HG02759 (cell line): ENCODE measurements around the gene NECAB2.
"Not testable (repeated sequence)": the region's sequence is repeated elsewhere in the genome, so short reads cannot be mapped to it uniquely, and the experiment has no call there.

ENCODE experiments used
- ATAC-seq: cut with Tn5 transposase; IDR thresholded peaks from one replicate; pipeline ENCODE4 v1.9.1; 2021; ENCODE audit warnings: mild to moderate bottlenecking, moderate library complexity; ENCODE audit not compliant: unreplicated experiment

The NECAB2 gene

DNA sequence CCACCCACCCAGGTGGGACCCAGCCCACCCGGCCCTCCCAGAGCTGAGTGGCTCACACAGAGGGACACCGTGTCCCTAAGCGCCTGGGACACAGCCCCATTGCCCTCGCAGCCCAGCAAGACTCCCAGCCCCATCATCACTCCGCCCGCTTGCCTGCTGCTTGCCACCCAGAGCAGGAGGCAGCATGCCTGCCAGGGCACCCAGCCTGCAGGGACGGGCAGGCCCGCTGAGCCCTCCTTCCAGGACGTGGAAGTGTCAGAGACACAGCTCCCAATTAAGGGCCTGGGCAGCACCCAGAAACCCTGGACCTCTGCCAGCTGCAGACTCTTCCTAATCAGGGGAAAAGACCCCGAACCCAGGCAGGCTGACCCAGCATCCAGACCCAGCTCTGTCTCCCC lies 32.2 kb upstream of the NECAB2 start:
- ATAC-seq = no peak

DNA sequence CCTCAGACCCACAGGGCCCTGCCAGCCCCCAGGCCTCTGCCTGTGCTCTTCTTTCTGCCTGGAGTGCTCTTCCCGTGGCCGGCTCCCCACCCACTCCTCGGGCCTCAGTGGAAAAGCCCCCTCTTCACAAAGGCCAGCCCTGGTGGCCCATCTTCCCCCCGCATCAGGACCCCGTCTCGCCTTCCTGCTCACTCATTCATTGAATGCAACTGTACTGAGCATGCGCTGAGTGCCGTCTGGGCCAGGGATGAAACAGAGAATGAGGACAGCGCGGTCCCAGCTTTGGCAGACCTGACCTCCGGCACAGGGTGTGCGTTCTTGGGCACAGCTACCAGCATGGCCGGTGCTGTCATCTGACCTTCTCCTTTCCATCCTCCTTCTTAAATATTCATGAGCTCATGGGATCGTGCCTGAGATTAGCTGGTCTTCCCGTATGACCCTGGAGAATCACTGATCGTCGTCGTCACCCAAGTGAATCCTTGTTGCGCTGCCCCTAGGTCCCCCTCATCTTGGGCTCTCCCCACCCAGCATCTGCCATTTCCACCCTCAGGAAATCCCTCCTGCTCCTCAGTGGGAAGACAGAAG lies 31.4 kb upstream of the NECAB2 start:
- no peak for ATAC-seq

- no peak for ATAC-seq
These were observed 30.8 kb upstream of the NECAB2 start for GRCh38 chr16:83937267-83937666.

- no peak for ATAC-seq
These were observed 29.8 kb upstream of the NECAB2 start for GRCh38 chr16:83937922-83938885.

DNA sequence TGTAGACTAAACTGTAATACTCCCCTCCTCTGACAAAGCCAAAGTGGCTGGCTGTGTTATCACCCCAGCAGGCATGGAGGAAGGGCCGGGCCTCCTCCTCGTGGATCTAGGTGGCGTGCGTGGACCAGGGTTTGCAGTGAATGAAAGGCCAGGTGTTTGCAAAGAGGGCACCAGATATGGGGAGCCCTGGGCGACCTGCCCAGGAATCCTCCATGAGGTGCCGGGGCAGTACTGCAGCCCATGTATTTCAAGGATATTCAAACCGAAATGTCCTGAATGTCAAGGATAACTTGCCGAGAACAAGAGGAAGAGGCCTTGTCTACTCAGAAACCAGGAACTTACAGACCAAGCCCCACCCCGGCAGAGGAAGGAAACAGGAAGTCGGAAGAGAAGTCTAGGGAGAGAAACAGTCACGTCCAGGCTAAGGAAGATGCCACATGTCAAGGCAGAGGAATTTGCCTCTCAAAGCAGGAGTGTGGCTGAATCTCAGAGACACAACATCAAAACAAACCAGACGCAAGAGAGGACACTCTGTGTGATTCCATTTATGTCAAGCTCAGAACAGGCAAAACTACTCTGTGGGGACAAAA lies 28.7 kb upstream of the NECAB2 start:
- no peak for ATAC-seq

DNA sequence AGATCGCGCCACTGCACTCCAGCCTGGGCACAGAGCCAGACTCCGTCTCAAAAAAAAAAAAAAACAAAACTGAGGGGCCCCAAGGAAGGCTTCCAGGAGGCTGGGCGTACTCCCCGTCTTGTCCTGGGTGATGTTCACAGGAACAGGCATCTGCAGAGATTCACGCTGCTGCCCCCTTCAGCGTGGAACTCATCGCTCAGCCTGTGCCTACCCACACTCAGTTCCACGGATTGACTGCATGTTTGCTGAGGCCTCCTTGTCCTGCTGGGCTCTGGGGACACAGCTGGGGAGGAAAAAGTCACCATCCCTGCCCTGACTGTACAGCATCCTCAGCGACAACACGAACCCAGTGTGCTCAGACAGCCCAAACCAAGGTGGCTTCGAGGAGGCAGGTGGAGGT lies 27.9 kb upstream of the NECAB2 start:
- no peak for ATAC-seq

GRCh38 chr16:83940630-83941378 lies 27.2 kb upstream of the NECAB2 start:
- no peak for ATAC-seq

DNA sequence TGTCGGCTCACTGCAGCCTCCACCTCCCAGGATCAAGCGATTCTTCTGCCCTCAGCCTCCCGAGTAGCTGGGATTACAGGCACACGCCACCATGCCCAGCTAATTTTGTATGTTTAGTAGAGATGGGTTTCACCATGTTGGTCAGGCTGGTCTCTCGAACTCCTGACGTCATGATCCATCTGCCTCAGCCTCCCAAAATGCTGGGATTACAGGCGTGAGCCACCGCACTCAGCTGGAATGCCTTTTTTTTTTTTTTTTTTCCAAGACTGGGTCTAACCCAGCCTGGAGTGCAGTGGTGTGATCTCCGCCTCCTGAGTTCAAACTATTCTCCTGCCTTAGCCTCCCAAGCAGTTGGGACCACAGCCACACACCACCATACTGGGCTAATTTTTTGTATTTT lies 26.5 kb upstream of the NECAB2 start:
- ATAC-seq = not testable (repeated sequence)

- no peak for ATAC-seq
These were observed 26.0 kb upstream of the NECAB2 start for GRCh38 chr16:83942074-83942473.

DNA sequence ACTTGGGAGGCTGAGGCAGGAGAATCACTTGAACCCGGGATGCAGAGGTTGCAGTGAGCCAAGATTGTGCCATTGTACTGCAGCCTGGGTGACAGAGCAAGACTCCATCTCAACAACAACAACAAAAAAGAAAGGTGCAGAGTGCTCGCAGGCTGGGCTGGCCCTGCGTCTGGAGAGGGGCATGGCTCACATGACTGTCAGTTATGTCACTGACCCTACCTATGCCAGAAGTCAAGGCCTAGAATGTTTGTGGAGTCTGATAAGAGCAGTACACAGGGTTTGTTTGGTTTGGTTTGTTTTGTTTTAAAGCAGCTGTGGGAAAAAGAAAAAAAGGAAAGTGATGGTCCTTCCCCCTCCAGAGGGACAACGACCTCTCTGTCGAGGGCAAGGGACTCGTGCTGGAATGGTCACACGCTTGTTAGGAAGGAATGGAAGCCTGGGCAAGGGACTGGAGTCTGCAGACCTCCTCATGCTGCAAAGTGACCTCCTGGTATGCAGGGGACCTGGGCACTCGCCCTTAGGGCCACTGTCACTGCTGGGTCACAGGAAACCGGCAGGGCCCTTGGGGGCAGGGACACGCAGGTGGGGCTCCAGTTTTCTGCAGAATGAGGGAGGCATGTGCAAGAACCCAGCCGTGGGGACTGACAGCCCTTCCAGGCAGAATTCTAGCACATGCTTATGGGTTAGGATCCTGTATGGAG lies 25.1 kb upstream of the NECAB2 start:
- no peak for ATAC-seq

- ATAC-seq = no peak
These were observed 24.5 kb upstream of the NECAB2 start for GRCh38 chr16:83943516-83944050.

DNA sequence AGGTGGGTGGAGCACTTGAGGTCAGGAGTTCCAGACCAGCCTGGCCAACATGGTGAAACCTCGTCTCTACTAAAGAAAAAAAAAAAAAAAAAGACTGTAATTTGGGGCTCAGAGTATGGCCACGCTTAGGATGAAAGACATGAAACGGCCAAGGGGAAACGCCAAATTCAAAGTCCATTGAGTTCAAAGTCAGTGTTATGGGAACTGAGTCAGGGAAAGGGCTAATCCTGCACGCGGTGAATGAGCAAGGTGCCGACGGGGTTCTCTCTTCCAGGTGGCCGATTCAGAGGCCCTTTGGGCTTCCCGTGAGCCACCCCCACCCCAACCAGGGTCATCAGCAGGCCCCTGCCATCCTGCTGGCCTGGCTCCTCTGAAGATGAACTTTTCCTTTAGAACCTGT lies 22.5 kb upstream of the NECAB2 start:
- ATAC-seq = no peak

DNA sequence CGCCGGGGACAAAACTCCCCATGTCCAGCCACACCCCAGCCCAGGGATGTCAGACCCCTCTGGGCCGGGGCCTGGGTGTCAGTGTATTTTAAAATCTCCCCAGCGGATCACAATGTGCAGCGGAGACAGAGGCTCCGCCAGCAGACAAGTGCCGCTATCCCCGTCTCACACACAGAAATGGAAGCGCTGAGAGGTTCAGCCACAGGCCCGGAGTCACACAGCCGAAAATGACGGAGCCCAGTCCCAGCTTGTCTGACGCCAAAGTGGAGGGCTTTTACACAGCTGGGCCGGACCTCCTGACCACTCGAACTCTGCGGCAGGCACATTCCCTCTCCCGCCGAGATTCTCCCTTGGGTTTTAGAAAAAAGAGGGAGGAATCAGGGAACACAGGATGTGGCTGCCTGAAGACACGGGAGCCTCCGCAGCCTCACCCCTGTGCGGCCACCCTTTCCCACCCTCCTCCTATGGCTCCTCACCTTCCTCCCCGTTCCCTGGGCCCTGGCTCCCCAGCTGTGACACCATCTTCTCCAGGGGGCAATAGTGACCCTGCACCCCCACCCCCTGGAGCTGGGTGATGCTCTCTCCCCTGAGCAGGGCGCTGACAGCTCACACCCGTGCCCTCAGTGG lies 21.8 kb upstream of the NECAB2 start:
- no peak for ATAC-seq

DNA sequence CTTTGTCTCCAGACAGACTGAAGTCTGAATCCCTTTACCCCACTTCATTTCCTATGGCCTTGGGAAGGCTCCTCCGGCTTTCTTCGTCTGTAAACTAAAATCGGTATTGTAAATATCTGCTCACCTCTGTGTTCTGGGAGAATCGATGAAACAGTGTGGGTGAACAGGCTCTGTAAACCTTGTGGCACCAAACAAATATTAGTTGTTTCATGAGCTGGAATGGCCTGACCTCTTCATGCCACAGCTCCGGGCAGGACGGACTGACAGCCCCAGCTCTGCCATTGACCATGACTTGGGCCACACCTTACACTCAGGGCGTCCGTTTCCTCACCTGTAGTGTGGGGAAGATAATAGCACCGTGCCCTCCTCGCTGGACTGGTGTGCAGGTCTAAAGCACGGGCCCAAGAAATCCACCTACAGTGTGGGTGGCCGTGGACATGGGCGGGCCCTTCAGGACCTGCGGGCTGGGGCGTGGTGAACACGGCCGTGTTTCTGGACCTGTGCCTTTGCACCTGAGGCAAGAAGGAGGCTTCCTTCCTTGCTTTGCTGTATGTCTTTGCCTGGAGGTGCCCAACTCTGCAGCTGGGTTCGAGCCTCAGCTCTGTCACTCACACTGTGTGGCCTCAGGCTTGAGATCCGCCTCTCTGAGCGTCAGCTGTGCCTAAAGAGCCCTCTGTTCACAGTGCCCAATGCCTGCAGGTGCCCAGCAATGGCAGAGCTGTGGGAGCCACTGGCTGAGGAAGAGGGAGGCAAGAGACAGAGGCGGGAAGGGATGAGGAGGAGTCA lies 21.1 kb upstream of the NECAB2 start:
- ATAC-seq = no peak

DNA sequence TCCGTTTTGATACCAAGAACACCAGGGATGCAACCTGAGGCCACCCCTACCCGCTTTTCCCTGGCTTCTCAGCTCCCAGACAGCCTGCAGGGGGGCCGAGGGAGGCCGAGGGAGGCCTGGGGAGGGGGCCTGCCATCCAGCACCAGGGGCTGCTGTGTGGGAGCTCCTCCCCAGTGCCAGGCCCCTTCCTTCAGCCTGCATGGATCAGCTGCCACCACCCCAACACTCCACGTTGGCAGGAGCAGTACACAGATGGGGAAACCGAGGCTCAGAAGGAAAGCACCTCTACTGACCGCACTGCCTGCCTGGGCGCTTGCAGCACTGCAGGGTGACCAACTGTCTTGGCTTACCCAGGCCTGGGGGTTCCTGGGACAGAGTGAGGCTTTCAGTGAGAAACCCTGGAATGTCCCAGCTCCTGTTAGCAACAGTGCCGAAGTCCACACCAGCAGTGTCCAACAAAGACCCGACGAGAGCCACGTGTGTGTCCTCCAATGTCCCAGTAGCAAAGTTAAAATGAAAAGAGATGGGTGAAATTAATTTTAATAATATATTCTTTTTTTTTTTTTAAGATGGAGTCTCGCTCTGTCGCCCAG lies 20.3 kb upstream of the NECAB2 start:
- no peak for ATAC-seq

DNA sequence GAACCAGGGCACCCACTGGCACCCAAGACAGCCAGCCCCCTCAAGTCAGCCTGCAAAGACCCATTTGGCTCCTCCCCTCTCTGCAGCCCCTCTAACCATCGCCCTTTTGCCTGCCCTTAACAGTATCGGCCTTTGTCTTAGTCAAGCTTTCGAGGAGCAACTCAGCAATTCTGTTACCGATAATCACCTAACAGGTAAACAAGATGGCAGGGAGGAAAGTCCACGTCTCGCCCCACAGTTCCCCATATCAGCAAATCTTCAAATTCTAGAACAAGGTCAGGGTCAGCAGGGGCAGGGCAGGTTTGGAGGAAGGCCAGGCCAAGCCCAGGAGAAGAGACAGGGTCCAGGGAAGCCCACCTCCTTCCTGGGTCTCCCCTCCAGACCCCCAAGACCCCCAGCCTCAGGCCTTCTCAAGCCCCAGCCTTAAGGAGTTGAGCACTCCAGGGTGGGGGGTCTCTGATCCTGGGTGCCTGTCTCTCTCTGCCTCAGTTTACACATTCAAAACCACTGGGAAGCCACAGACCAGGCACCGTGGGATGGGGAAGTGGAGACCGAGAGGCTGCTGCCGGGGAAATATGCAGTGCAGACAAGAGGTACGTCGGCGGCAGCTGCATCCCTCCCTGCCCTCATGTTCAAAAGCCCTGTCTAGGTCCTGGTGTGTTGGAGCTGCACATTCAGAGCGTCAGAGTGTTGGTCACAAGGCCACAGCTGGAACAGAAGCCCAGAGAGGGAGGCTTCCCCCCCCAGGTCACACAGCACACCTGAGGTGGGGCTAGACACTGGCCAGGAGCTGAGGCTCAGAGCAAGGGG lies 18.9 kb upstream of the NECAB2 start:
- ATAC-seq = no peak

DNA sequence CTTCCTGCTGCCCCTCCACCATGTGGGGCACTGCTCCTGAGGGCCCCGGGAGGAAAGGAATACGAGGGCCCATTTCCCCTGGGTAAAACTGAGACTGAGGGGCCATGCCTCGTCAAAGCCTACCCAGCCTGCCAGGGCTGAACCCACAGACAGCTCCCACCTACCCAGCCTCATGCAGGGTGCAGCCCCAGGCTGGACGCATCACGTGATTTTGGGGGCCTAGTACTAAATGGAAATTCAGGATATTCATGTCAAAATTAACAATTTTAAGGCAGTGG lies 18.4 kb upstream of the NECAB2 start:
- no peak for ATAC-seq

GRCh38 chr16:83950862-83951399 lies 17.1 kb upstream of the NECAB2 start:
- not testable (repeated sequence) for ATAC-seq
